NCI-H1092 treated with DMSO at 0.1 percent for 48 hours (cell line): Measurements from ENCODE around the gene ITIH4.
A peak's percentile ranks its signal among the peaks of the same experiment; 100 is the strongest.

ENCODE experiments used
- DNase-seq: peaks from one replicate; lab custom pipeline; 2025; lab: John Stamatoyannopoulos, UW

Gene ITIH4

GRCh38 chr3:52831500-52832301 lies 1.2 kb upstream of the ITIH4 start:
- no peak for DNase-seq

GRCh38 chr3:52829906-52830463 lies 487 bp downstream of the ITIH4 start:
- DNase-seq = no peak

GRCh38 chr3:52829482-52829881 lies 990 bp downstream of the ITIH4 start:
- DNase-seq = no peak

GRCh38 chr3:52827866-52828376 lies 2.6 kb downstream of the ITIH4 start:
- DNase-seq = no peak

GRCh38 chr3:52827441-52827840 lies 3.0 kb downstream of the ITIH4 start:
- DNase-seq = no peak

GRCh38 chr3:52824037-52824436 lies 6.4 kb downstream of the ITIH4 start:
- no peak for DNase-seq

GRCh38 chr3:52822363-52822762 lies 8.1 kb downstream of the ITIH4 start:
- no peak for DNase-seq

- DNase-seq = peak; percentile 4
These were observed 9.7 kb downstream of the ITIH4 start for GRCh38 chr3:52820736-52821135.

GRCh38 chr3:52819936-52820335 lies 10.5 kb downstream of the ITIH4 start:
- DNase-seq = no peak

GRCh38 chr3:52817860-52818259 lies 12.6 kb downstream of the ITIH4 start:
- no peak for DNase-seq

- DNase-seq = no peak
These were observed 13.3 kb downstream of the ITIH4 start for GRCh38 chr3:52817221-52817620.

GRCh38 chr3:52816654-52817053 lies 13.8 kb downstream of the ITIH4 start:
- no peak for DNase-seq

- DNase-seq = no peak
These were observed 14.3 kb downstream of the ITIH4 start for GRCh38 chr3:52816199-52816598.

GRCh38 chr3:52813810-52814209 lies 16.7 kb downstream of the ITIH4 start:
- no peak for DNase-seq

GRCh38 chr3:52811452-52812011 lies 18.9 kb downstream of the ITIH4 start:
- DNase-seq = no peak

GRCh38 chr3:52810923-52811322 lies 19.5 kb downstream of the ITIH4 start:
- DNase-seq = no peak

GRCh38 chr3:52809662-52810377 lies 20.7 kb downstream of the ITIH4 start:
- DNase-seq = peak; percentile 48

GRCh38 chr3:52809149-52809548 lies 21.3 kb downstream of the ITIH4 start:
- no peak for DNase-seq

GRCh38 chr3:52805270-52806039 lies 25.0 kb downstream of the ITIH4 start:
- no peak for DNase-seq

GRCh38 chr3:52801839-52802238 lies 28.6 kb downstream of the ITIH4 start:
- DNase-seq = no peak

- no peak for DNase-seq
These were observed 30.4 kb downstream of the ITIH4 start for GRCh38 chr3:52800079-52800478.

- DNase-seq = no peak
These were observed 31.4 kb downstream of the ITIH4 start for GRCh38 chr3:52798978-52799476.
